Measurements from ENCODE around the gene CD109.

DNA sequence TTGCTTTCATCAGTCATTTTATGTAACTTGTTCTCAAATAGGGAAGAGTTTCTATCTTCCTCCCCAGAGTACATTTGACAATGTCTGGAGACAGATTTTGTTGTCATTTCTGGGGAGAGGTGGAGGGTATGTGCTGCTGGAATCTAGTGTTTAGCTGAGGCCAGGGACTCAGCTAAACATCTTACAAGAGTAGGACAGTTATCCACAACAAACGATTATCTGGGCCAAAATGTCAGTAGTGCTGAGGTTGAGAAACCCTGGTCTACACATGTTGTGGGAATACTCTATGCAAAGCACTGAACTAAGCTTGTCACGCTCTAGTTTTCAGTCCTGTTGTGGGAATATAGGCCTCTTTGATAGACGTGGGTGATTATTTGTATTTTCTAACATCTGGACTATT is 171.4 kb downstream of the CD109 start:
- TF ChIP-seq POLR2A (IDR thresholded peaks at IDR 0.05) (no peak), CTCF (IDR thresholded peaks at IDR 0.05) (no peak), POLR2AphosphoS5 (IDR thresholded peaks at IDR 0.05) (no peak)
